HG03457 (cell line): ENCODE measurements around the gene CUEDC1.
"Not testable (repeated sequence)": the region's sequence is repeated elsewhere in the genome, so short reads cannot be mapped to it uniquely, and the experiment has no call there.

Source experiments
- ATAC-seq: cut with Tn5 transposase; IDR thresholded peaks from one replicate; pipeline ENCODE4 v1.9.1; 2021; ENCODE audit warnings: moderate number of reproducible peaks; ENCODE audit not compliant: unreplicated experiment

The CUEDC1 gene

GRCh38 chr17:57941384-57942370 is 13.5 kb downstream of the CUEDC1 start:
- no peak for ATAC-seq

DNA sequence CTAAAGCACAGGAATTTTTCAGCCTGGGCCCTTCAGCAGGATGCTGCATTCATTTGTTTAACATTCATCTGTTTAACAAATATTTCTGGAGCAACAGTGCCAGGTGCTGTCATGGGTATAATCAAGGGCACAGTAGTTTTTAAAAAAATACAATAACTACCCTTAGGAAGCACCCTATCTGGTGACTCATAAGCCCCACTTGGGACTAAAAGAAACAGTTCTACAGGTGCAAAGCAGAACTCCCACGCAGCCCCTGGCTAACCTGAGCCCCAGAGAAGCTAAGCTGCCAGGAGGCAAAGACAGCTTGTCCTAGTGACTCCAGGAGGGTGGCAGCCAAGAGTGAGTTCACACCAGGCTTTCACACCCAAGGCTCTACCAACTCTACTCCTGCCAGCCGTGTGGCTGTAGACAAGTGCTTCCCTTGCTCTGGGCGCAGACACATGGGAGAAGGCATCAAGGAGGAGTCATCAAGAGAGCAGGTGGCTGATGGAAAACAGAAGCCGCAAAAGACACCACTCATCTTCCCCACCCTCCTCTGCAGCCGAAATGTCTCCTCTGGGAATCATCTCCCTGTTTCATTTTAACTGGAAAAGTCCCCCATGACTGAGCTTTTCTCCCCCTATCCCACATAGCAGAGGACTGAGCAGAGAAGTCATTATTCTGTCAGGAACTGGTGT is 14.4 kb downstream of the CUEDC1 start:
- no peak for ATAC-seq

DNA sequence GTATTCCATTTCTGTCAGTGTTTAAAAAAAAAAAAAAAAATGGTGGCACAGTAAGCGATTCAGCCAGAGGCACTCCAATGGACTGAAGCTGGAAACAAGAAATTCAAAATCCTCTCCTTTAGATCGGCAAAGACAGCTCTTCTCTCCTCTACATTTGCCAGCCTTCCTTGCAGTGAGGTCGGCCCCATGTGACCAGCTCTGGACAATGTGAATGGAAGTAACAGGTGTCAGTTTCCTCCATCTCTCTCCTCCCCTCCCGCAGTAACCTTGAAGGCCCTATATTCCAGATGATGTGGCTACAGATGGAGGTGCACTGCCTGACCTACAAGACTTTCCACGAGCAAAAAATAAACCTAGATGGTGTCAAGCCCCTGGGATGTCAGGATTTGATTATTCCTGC is 15.0 kb downstream of the CUEDC1 start:
- ATAC-seq = no peak

DNA sequence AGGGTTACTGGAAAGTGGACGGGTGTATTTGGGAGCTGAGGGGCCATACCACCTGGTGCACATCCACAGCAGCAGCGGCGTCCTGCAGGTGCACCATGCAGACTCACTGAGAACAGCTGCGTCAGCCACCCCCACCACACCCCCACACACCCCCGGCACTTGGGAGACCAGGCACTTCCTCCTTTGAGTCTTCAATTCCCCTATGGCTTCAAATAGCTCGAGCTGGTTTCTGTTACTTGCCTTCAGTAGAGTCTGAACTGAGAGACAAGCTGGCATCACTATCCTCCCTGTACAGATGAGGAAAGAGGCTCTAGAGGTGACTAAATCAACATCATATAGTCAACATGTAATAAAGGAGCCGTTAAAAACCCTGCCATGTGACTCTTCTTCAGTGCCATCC is 15.4 kb downstream of the CUEDC1 start:
- peak; percentile 51 for ATAC-seq

DNA sequence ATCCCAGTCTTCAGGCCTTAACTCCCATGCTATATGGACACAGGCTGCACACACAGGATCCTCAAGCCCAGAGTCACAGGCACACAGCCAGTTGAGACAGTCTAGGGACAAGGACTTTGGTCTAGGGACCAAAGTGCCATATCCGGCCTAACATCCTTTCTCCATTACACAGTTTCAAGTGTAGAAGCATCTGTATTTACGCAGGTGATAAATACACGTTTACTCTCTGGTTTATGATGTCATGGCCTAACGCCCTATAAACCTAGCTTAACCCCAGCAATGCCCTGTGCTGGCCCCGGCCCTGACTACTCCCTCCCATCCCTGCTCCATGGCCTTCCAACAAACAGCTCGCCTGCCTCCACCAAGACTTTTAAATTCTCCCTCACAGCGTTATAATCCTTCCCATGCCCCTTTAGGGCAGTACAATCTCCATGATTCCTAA is 17.1 kb downstream of the CUEDC1 start:
- ATAC-seq = no peak

DNA sequence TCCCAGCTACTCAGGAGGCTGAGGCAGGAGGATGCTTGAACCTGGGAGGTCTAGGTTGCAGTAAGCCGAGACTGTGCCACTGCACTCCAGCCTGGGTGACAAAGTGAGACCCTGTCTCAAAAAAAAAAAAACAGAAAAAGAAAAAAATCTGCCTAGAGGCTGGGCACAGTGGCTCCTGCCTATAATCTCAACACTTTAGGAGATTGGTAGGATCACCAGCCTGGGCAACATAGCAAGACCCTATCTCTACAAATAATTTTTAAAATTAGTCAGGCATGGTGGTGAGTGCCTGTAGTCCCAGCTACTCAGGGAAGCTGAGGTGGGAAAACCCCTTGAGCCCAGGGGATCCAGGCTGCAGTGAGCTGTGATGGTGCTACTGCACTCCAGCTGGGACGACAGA is 17.7 kb downstream of the CUEDC1 start:
- no peak for ATAC-seq

- no peak for ATAC-seq
These were observed 19.1 kb downstream of the CUEDC1 start for GRCh38 chr17:57935833-57936807.

DNA sequence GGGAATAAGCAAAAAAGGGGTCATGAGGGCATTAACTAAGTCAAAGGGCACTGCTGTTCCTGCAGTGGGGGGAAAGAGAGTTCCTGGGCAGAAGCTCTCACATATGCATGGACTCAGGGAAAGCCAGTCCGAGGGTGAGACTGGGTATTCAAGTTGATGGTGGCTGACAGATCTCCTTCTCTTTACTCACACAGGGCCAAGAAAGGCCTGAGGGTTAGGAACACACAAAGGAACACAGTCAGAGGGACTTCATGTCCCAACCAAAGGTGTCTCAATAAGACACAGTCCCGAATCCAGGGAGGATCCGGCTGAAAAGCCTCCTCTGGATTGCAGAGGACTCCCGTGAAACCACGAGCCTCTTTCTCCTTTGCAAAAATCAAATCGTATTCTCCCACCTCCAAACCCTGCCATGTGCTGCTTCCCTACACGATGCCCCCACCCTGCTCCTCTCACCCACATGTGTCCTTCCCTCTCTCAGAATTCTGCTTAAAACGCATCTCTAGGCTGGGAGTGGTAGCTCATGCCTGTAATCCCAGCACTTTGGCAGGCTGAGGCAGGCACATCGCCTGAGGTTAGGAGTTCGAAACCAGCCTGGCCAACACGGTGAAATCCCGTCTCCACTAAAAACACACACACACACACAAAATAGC is 23.6 kb downstream of the CUEDC1 start:
- no peak for ATAC-seq

GRCh38 chr17:57930239-57930638 is 25.0 kb downstream of the CUEDC1 start:
- ATAC-seq = no peak

GRCh38 chr17:57929386-57929785 is 25.8 kb downstream of the CUEDC1 start:
- ATAC-seq = no peak

GRCh38 chr17:57928928-57929327 is 26.3 kb downstream of the CUEDC1 start:
- ATAC-seq = no peak

DNA sequence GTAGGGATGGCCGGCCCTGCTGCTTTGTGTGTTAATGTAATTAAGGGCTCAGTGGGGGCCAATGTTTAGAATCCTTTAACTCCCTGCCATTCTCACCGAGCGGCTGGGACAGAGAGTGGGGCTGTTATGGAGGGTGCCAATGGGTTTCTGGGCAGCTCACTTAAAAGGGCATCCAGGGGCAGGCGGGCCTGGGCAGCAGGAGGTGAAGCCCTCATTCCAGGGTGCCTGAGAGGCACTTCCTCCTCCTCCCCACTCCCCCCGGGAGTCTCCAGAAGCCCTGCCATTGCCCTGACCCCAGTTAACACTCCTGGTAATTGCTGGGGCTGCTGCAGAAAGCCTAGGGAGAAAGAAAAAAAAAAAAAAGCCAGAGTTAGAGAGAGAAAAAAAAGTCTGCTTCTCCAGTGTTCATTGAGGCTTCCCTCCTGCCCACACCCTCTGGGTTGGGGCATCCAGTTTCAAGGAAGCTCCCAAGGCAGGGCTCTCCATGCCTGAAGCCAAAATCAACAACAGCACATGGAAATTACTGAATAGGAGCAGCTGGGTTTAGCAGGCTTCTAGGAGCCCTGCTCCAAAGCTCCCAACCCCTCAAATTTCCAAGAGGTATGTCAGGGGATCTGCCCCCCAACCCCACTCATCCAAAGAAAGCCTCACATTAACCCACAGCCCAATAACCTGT is 28.0 kb downstream of the CUEDC1 start:
- no peak for ATAC-seq

DNA sequence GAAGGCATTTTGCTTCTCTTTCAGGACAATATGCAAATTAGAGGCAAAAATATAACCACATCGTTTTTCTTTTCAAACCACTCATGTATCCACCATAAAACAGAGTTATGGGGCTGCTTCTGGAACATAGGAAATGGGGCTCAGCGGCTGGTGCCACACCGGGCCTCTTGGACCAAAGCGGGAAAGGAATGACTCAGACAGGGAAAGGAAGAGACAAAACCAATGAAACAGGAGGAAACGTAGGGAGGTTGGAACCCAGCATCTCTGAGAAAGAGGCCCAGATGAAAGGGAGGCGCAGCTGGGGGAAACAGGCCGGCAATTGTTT is 28.5 kb downstream of the CUEDC1 start:
- no peak for ATAC-seq

DNA sequence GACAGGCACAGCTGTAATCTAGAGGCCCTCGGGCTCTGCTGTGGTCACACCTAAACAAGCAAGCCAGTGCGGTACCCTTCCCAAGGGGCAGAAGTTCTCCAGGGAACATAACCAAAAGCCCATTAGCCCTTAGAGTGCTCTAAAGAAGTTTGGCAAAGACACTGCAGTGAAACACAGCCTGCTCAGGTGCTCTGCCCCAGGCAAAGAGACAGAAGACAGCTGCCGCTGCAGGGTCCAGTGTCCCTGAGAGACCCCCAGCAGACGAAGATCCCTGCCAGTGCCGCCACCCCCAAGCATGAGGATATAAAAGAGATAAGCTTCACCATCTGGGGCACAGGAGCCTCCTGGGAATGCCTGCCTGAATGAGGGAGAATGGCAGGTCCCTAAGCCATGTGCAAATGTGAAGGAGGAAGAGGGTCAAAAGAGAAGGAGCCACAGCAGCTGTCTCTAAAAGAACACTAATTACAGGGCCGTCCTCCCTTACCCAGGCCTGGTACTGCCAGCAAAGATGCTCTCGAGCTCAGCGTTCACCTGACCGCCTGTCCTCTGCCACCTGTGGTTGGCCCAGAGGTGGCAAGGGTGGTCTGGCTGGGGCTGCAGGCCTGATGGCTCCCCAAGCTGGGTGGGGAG is 29.7 kb downstream of the CUEDC1 start:
- ATAC-seq = no peak

GRCh38 chr17:57924677-57925076 is 30.5 kb downstream of the CUEDC1 start:
- no peak for ATAC-seq

DNA sequence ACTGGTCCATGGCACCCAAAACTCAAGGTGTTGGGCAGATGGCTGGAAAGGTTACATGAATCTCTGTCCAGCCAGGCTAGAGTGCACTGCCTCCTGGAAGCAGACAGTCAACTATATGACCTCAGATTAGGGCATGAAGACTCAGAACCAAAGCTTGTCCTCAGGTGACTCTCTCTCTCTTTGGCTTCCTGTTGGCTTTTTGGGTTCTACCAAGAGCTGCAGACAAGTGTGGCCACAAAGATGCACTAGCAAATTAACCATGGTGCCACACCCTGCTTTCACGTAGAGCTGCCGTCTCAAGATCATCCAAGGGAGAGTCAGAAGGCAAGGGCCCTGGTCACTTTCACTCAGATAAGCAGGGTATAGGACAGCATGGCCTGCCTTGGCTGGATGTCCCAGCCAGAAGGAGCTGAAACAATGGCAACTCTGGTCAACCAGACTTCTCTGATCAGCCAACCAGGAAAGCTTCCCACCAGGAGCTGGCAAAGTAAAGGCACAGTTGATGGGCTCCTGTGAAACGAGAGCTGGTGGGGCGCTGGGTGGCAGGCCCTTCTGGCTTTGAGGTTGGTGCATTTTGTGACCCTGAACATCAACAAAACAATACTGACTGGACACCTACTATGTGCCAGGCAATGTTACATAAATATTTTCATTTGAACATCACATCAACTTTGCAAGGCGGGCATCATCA is 31.9 kb downstream of the CUEDC1 start:
- ATAC-seq = no peak

DNA sequence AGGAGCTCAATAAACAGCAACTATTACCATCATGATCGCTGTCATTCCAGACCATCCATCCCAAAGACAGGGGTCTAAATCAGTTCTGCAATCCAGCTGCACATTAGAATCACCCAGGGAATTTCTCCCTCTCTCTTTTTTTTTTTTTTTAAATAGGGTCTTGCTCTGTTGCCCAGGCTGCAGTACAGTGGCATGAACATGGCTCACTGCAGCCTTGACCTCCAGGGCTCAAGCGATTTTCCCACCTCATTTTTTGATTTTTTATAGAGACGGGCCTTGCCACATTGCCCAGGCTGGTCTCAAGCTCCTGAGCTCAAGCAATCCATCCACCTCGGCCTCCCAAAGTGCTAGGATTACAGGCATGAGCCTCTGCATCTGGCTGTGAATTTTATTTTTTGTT is 32.5 kb downstream of the CUEDC1 start:
- ATAC-seq = not testable (repeated sequence)

DNA sequence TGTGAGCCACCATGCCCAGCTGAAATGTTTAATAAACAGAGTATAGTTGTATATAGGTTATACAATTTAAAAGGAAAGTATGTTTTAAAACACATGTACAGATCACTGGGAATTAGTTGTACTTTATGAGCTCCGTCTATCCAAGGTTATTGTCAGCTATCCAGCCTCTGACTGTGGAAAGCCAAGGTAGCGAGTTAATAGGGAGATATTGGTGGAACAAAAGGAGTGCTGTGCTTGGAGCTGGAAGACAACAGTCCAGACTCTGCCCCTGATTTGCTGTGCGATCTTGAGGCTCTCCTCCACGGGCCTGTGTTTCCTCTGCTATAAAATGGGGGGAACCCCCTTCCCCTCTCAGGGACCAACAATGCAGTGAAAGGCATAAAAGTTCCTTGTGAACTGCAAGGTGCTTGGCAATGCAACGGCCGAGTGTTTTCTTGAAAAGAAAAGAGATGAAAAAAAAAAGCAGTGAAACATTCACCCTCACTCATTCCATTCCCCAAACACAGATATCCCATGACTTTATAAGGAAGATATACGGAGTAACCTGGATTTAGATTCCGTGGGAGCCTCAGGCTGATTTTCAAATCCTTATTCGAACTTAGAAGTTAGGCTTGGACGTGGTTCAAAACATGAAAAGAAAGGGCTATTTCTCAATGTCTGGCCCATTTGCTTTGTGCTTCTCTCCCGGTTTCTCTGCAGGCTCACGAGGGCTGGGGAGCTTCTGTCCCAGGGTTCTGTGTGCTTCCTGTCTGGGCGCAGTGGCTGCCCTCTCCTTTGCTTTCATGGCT is 34.1 kb downstream of the CUEDC1 start:
- no peak for ATAC-seq
